GM12878 (cell line): Measurements from ENCODE around the gene ARHGAP6. TPM values are rescaled to one million over a fixed set of nuclear protein-coding genes. Genes with fewer than 3 reads are reported as not detected.

Experiments used
- DPF2 ChIP-seq: fragments of 450-650 bp; IDR thresholded peaks from 2 replicates; pipeline ENCODE4 v1.6.1; 2017; ENCODE audit warnings: mild to moderate bottlenecking
- EGR1 ChIP-seq, 2 experiments: IDR thresholded peaks; 1 replicate in 1 of 2; 2 replicates in 1 of 2; pipeline ENCODE4 v1.6.1; 2011 to 2012; ENCODE audit warnings: low read depth in 2 of 2, low read length in 2 of 2, borderline replicate concordance in 1 of 2, mild to moderate bottlenecking in 1 of 2, moderate library complexity in 1 of 2
- MTA3 ChIP-seq: IDR thresholded peaks from 2 replicates; pipeline ENCODE4 v1.6.1; 2012; ENCODE audit warnings: low read length, inconsistent platforms, borderline replicate concordance
- RELB ChIP-seq: fragments of 450-650 bp; IDR thresholded peaks from 2 replicates; pipeline ENCODE4 v1.6.1; 2017; ENCODE audit warnings: low read depth, mild to moderate bottlenecking, moderate library complexity
- SMARCA5 ChIP-seq: fragments of 450-650 bp; IDR thresholded peaks from 2 replicates; pipeline ENCODE4 v1.6.1; 2017; ENCODE audit warnings: mild to moderate bottlenecking
- polyA plus RNA-seq, 11 experiments: library from polyadenylated mRNA; depleted of rRNA in 4 of 11; unstranded in 6 of 11; stranded (reverse) in 5 of 11; fragments of >200 nt; fragmentation: Nextera tagmentation in 4 of 11; fragmentation: Illumina TruSeq in 1 of 11; extraction: Ambion mirVana in 4 of 11; extraction: Trizol in 1 of 11; gene quantifications; 1 replicate in 1 of 11; 2 replicates in 10 of 11; pipeline versions ENCODE4 v1.2.1 to v1.2.3, GENCODE V29; 2011 to 2016; ENCODE audit warnings: inconsistent platforms in 2 of 11, missing spikeins in 2 of 11, low read depth in 1 of 11
- total RNA-seq, 4 experiments: library from RNA; depleted of rRNA in 3 of 4; stranded (reverse); fragments of >200 nt in 3 of 4; fragmentation: Illumina TruSeq in 1 of 4; extraction: Trizol in 1 of 4; gene quantifications; 2 replicates each; pipeline versions ENCODE4 v1.2.1 to v1.2.3, GENCODE V29; 2013 to 2021
- TF ChIP-seq, protein P1 (sequence below): fragments of 450-650 bp; IDR thresholded peaks from 2 replicates; pipeline ENCODE4 v1.6.1; 2017; ENCODE audit warnings: mild to moderate bottlenecking
- TF ChIP-seq, protein P2 (sequence below): IDR thresholded peaks from 2 replicates; pipeline ENCODE4 v1.6.1; 2011; ENCODE audit warnings: borderline replicate concordance, low read depth, mild to moderate bottlenecking, moderate library complexity, low read length; ENCODE audit not compliant: insufficient read depth, poor library complexity, severe bottlenecking

The ARHGAP6 gene
- total and polyA plus RNA-seq, 10 of the 15 experiments (the other 5 are each of a cell fraction or from before 2014, with no cell fraction given): 0.20 to 1.8 (median 0.76) TPM

DNA sequence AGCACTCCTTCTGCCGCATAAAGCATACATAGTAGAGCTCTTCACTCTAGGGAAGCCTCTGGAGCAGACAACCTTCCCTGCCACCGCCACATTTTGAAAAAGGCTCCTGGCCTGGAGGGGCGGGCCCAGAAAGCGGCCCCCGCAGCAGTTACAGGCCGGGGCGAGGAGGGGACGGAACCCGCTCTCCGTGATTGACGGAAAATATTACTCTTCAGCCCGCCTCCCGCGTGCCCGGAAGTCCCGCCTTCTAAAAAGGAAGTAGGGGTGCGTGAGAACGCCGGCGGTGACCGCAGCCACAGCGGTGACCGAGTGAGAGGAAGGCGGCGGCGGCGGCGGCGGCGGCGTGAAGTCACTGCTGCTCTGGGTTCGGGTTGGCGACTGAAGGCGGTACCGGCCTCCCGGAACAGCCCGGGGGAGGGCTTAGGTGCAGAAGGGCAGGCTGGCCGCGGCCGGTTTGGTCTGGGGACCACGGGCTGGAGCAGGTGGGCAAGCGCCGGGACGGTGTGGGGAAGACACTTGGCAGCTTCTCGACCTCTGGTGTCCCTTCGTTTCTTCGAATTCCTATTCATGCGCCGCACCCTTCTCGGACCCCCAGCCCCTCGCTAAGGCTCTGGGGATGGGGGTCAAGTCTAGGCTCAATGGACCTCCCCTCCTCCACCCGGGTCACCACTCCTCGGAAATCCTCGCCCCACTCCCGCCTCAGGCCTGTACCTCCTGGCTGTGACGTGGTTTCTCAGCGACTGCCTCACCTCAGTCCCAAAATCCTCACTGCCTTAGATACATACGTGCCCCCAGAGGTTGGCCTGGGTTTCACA is 554.5 kb downstream of the ARHGAP6 start, which contains the start of gene HCCS (continued):
- TF ChIP-seq, protein P1, sequence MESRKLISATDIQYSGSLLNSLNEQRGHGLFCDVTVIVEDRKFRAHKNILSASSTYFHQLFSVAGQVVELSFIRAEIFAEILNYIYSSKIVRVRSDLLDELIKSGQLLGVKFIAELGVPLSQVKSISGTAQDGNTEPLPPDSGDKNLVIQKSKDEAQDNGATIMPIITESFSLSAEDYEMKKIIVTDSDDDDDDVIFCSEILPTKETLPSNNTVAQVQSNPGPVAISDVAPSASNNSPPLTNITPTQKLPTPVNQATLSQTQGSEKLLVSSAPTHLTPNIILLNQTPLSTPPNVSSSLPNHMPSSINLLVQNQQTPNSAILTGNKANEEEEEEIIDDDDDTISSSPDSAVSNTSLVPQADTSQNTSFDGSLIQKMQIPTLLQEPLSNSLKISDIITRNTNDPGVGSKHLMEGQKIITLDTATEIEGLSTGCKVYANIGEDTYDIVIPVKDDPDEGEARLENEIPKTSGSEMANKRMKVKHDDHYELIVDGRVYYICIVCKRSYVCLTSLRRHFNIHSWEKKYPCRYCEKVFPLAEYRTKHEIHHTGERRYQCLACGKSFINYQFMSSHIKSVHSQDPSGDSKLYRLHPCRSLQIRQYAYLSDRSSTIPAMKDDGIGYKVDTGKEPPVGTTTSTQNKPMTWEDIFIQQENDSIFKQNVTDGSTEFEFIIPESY: no peak
- TF ChIP-seq SMARCA5 (peak; percentile 34; the same call in 1 of the 2 replicates), RELB (no peak), MTA3 (no peak), EGR1 (IDR thresholded peaks at IDR 0.05; ENCODE audit: borderline replicate concordance in 1 of 2, low read depth in 2 of 2, low read length in 2 of 2) (peak in 1 of 2 experiments; percentile 32; a peak in 1 of 3 replicates), DPF2 (peak; percentile 60; the same call in 1 of the 2 replicates)
- TF ChIP-seq, protein P2, sequence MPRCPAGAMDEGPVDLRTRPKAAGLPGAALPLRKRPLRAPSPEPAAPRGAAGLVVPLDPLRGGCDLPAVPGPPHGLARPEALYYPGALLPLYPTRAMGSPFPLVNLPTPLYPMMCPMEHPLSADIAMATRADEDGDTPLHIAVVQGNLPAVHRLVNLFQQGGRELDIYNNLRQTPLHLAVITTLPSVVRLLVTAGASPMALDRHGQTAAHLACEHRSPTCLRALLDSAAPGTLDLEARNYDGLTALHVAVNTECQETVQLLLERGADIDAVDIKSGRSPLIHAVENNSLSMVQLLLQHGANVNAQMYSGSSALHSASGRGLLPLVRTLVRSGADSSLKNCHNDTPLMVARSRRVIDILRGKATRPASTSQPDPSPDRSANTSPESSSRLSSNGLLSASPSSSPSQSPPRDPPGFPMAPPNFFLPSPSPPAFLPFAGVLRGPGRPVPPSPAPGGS: no peak
